T-cell (primary cell): ENCODE data around the gene GRID2. TPM values are rescaled to one million over a fixed set of nuclear protein-coding genes. Genes with fewer than 3 reads are reported as not detected.

Source experiments
- ATAC-seq, 4 experiments: fragments of 200-7000 bp in 3 of 4; fragments of 150-1000 bp in 1 of 4; cut with Tn5 transposase; replicated peaks in 1 of 4; 1 replicate in 3 of 4; 2 replicates in 1 of 4; pipeline ENCODE4 v1.10.0; 2021; ENCODE audit warnings: moderate library complexity in 3 of 4, mild to moderate bottlenecking in 2 of 4, moderate number of reproducible peaks in 1 of 4
- CTCF ChIA-PET, 2 donors: fragments of 300-600 bp; sonication (Branson Sonifier 250); formaldehyde crosslinking; loops; one replicate each; lab custom pipeline; 2022; ENCODE audit warnings: antibody characterized with exemption in 2 of 2; lab: Charles Lee
- POLR2A ChIA-PET, 2 donors: fragments of 300-600 bp; sonication (Branson Sonifier 250); formaldehyde crosslinking; loops; one replicate each; lab custom pipeline; 2022; ENCODE audit warnings: antibody characterized with exemption in 2 of 2; lab: Charles Lee
- DNase-seq, 35 experiments: peaks; one replicate each; pipeline versions ENCODE4 v3.0.0 to v3.0.0-alpha.2; 2013 to 2023
- H3K27ac ChIP-seq: one replicate; pipeline ENCODE4 v1.5.1; 2013; ENCODE audit warnings: low read length
- H3K27me3 ChIP-seq, 2 experiments: replicated peaks in 1 of 2; 1 replicate in 1 of 2; 2 replicates in 1 of 2; pipeline versions ENCODE4 v1.6.1 to v1.7.0; 2013; ENCODE audit warnings: low read length in 1 of 2, mixed read lengths in 1 of 2; ENCODE audit not compliant: control insufficient read depth in 2 of 2, insufficient read depth in 2 of 2; ENCODE audit errors: extremely low read depth in 1 of 2
- H3K36me3 ChIP-seq, 2 donors: 1 replicate in 1 of 2; 2 replicates in 1 of 2; pipeline versions ENCODE4 v1.6.1 to v1.7.0; 2013; ENCODE audit warnings: low read length in 1 of 2; ENCODE audit not compliant: control insufficient read depth in 2 of 2, insufficient read depth in 1 of 2; ENCODE audit errors: extremely low read depth in 1 of 2
- H3K4me1 ChIP-seq, 2 experiments: 1 replicate in 1 of 2; 2 replicates in 1 of 2; pipeline versions ENCODE4 v1.6.1 to v1.7.0; 2013; ENCODE audit warnings: low read length in 2 of 2, mixed read lengths in 1 of 2; ENCODE audit not compliant: insufficient read depth in 2 of 2, control insufficient read depth in 1 of 2; ENCODE audit errors: extremely low read depth in 1 of 2
- H3K4me3 ChIP-seq, 2 donors: 1 replicate in 1 of 2; 2 replicates in 1 of 2; pipeline versions ENCODE4 v1.5.1 to v1.7.0; 2013; ENCODE audit warnings: mild to moderate bottlenecking in 2 of 2, low read length in 1 of 2, moderate library complexity in 1 of 2; ENCODE audit not compliant: control insufficient read depth in 1 of 2; ENCODE audit errors: extremely low read depth in 1 of 2
- H3K9me3 ChIP-seq: 2 replicates; pipeline ENCODE4 v1.7.0; 2013
- H3K27ac Mint-ChIP-seq, 2 donors: one replicate each; pipeline ENCODE4 v1.8.0; 2020 to 2021; ENCODE audit warnings: mild to moderate bottlenecking in 2 of 2, mixed read lengths in 2 of 2
- H3K27me3 Mint-ChIP-seq, 2 donors: one replicate each; pipeline ENCODE4 v1.8.0; 2021 to 2022; ENCODE audit warnings: mixed read lengths in 2 of 2
- H3K36me3 Mint-ChIP-seq: one replicate; pipeline ENCODE4 v1.8.0; 2021; ENCODE audit warnings: mixed read lengths
- H3K4me1 Mint-ChIP-seq, 3 donors: one replicate each; pipeline ENCODE4 v1.8.0; 2020 to 2022; ENCODE audit warnings: mixed read lengths in 3 of 3, mild to moderate bottlenecking in 1 of 3
- H3K4me3 Mint-ChIP-seq, 3 donors: one replicate each; pipeline ENCODE4 v1.8.0; 2020 to 2022; ENCODE audit warnings: mild to moderate bottlenecking in 3 of 3, mixed read lengths in 3 of 3, moderate library complexity in 3 of 3
- H3K9me3 Mint-ChIP-seq, 3 donors: one replicate each; pipeline ENCODE4 v1.8.0; 2020 to 2022; ENCODE audit warnings: mixed read lengths in 3 of 3
- WGBS: methylation state at CpG from one replicate; pipeline ENCODE4 v1.1.5; 2013; ENCODE audit warnings: missing lambda C conversion rate; ENCODE audit not compliant: insufficient coverage; 5-methylcytosine and 5-hydroxymethylcytosine counted together
- total RNA-seq, 35 experiments: library from RNA in 6 of 35; stranded (reverse) in 6 of 35; fragments of 120-200 nt in 1 of 35; gene quantifications; one replicate each; pipeline versions ENCODE4 v1.2.1 to v1.2.4 and lab custom pipeline; 2013 to 2026

The GRID2 gene
- total RNA-seq, 5 donors from 2014 or later (not counting 1 experiment from before 2014, with no cell fraction given), result 0.13 to 0.18 TPM; not detected in 3

- H3K36me3 ChIP-seq, result no peaks in the 10 kb centered on the region
- no peaks in the 10 kb centered on the region for H3K36me3 Mint-ChIP-seq
- ChIA-PET CTCF (no interaction called here), POLR2A (no interaction called here)
- ATAC-seq (no peak), DNase-seq (no peak)
- H3K4me3 ChIP-seq, result no peak overlapping the region
- H3K4me1 ChIP-seq, result no peaks in the 10 kb centered on the region
- H3K4me3 Mint-ChIP-seq, result no peak overlapping the region
- H3K9me3 Mint-ChIP-seq, result peaks cover 6 to 17% (median 11%) of the 10 kb centered on the region in 3 donors
- no peaks in the 10 kb centered on the region for H3K9me3 ChIP-seq
- H3K4me1 Mint-ChIP-seq, result no peaks in the 10 kb centered on the region
- no peaks in the 10 kb centered on the region for H3K27me3 ChIP-seq
- H3K27ac Mint-ChIP-seq, result no peak overlapping the region
- no CpG with 5 or more reads among the region's 2 CpGs for WGBS
- H3K27ac ChIP-seq, result no peak overlapping the region
- no peaks in the 10 kb centered on the region for H3K27me3 Mint-ChIP-seq
Observed at GRCh38 chr4:93217431-93217830, 913.7 kb downstream of the GRID2 start.

GRCh38 chr4:93221771-93222170 lies 918.0 kb downstream of the GRID2 start:
- ChIA-PET CTCF (no interaction called here), POLR2A (no interaction called here)
- 54% methylated on average over 4 of the region's 8 CpGs for WGBS
- Histone ChIP-seq H3K9me3 (no peaks in the 10 kb centered on the region), H3K36me3 (no peaks in the 10 kb centered on the region), H3K4me1 (no peaks in the 10 kb centered on the region), H3K27me3 (no peaks in the 10 kb centered on the region), H3K27ac (no peak overlapping the region), H3K4me3 (no peak overlapping the region)
- no peak for ATAC-seq
- Mint-ChIP-seq H3K4me3 (no peak overlapping the region), H3K27ac (no peak overlapping the region), H3K4me1 (no peaks in the 10 kb centered on the region), H3K36me3 (no peaks in the 10 kb centered on the region), H3K9me3 (peaks cover 9 to 28% (median 24%) of the 10 kb centered on the region in 3 donors), H3K27me3 (no peaks in the 10 kb centered on the region)
- no peak for DNase-seq

GRCh38 chr4:93228021-93228420 lies 924.3 kb downstream of the GRID2 start:
- Histone ChIP-seq H3K27ac (no peak overlapping the region), H3K9me3 (no peaks in the 10 kb centered on the region), H3K27me3 (no peaks in the 10 kb centered on the region), H3K4me3 (no peak overlapping the region), H3K36me3 (no peaks in the 10 kb centered on the region), H3K4me1 (no peaks in the 10 kb centered on the region)
- Mint-ChIP-seq H3K9me3 (peaks cover 8 to 19% (median 8%) of the 10 kb centered on the region in 3 donors), H3K27ac (no peak overlapping the region), H3K36me3 (no peaks in the 10 kb centered on the region), H3K4me1 (no peaks in the 10 kb centered on the region), H3K27me3 (no peaks in the 10 kb centered on the region), H3K4me3 (no peak overlapping the region)
- no peak for ATAC-seq
- no peak for DNase-seq
- WGBS, result 67% methylated on average over 1 of the region's 3 CpGs
- CTCF ChIA-PET, result no interaction called here
- POLR2A ChIA-PET, result no interaction called here

GRCh38 chr4:93232883-93233282 lies 929.1 kb downstream of the GRID2 start:
- Histone ChIP-seq H3K36me3 (no peaks in the 10 kb centered on the region), H3K9me3 (no peaks in the 10 kb centered on the region), H3K27me3 (no peaks in the 10 kb centered on the region), H3K4me1 (no peaks in the 10 kb centered on the region), H3K4me3 (no peak overlapping the region), H3K27ac (no peak overlapping the region)
- Mint-ChIP-seq H3K27me3 (no peaks in the 10 kb centered on the region), H3K27ac (no peak overlapping the region), H3K9me3 (peaks cover 4 to 13% (median 7%) of the 10 kb centered on the region in 3 donors), H3K36me3 (no peaks in the 10 kb centered on the region), H3K4me3 (no peak overlapping the region), H3K4me1 (no peaks in the 10 kb centered on the region)
- no peak for ATAC-seq
- WGBS, result 27% methylated on average over 1 of the region's 2 CpGs
- no peak for DNase-seq
- ChIA-PET CTCF (no interaction called here), POLR2A (no interaction called here)

- Mint-ChIP-seq H3K36me3 (no peaks in the 10 kb centered on the region), H3K4me1 (no peaks in the 10 kb centered on the region), H3K4me3 (no peak overlapping the region), H3K9me3 (peaks cover 5 to 9% (median 7%) of the 10 kb centered on the region in 3 donors), H3K27me3 (no peaks in the 10 kb centered on the region), H3K27ac (no peak overlapping the region)
- Histone ChIP-seq H3K27ac (no peak overlapping the region), H3K4me3 (no peak overlapping the region), H3K36me3 (no peaks in the 10 kb centered on the region), H3K4me1 (no peaks in the 10 kb centered on the region), H3K27me3 (no peaks in the 10 kb centered on the region), H3K9me3 (no peaks in the 10 kb centered on the region)
- POLR2A ChIA-PET, result no interaction called here
- ATAC-seq, result no peak
- CTCF ChIA-PET, result no interaction called here
- no peak for DNase-seq
- no CpG with 5 or more reads among the region's 2 CpGs for WGBS
Observed at GRCh38 chr4:93237521-93237920, 933.8 kb downstream of the GRID2 start.

- no peaks in the 10 kb centered on the region for H3K9me3 ChIP-seq
- no peak overlapping the region for H3K4me3 ChIP-seq
- no peaks in the 10 kb centered on the region for H3K27me3 Mint-ChIP-seq
- no peaks in the 10 kb centered on the region for H3K27me3 ChIP-seq
- H3K36me3 ChIP-seq, result no peaks in the 10 kb centered on the region
- no peak overlapping the region for H3K27ac ChIP-seq
- H3K36me3 Mint-ChIP-seq, result no peaks in the 10 kb centered on the region
- H3K27ac Mint-ChIP-seq, result no peak overlapping the region
- ChIA-PET CTCF (no interaction called here), POLR2A (no interaction called here)
- no peaks in the 10 kb centered on the region for H3K4me1 ChIP-seq
- no peaks in the 10 kb centered on the region for H3K4me1 Mint-ChIP-seq
- ATAC-seq (no peak), DNase-seq (no peak)
- no peak overlapping the region for H3K4me3 Mint-ChIP-seq
- WGBS, result no CpG with 5 or more reads among the region's 2 CpGs
- peaks cover 0 to 4% (median 4%) of the 10 kb centered on the region in 3 donors for H3K9me3 Mint-ChIP-seq
Observed at GRCh38 chr4:93243262-93243661, 939.5 kb downstream of the GRID2 start.

GRCh38 chr4:93261207-93261606 lies 957.4 kb downstream of the GRID2 start:
- CTCF ChIA-PET, result no interaction called here
- DNase-seq (no peak), ATAC-seq (no peak)
- no peak overlapping the region for H3K27ac ChIP-seq
- WGBS, result no CpG with 5 or more reads among the region's 3 CpGs
- Mint-ChIP-seq H3K4me3 (no peak overlapping the region), H3K27me3 (no peaks in the 10 kb centered on the region), H3K9me3 (peaks cover 5 to 6% (median 6%) of the 10 kb centered on the region in 3 donors), H3K27ac (no peak overlapping the region), H3K4me1 (no peaks in the 10 kb centered on the region), H3K36me3 (no peaks in the 10 kb centered on the region)
- no peaks in the 10 kb centered on the region for H3K36me3 ChIP-seq
- H3K4me3 ChIP-seq, result no peak overlapping the region
- POLR2A ChIA-PET, result no interaction called here
- no peaks in the 10 kb centered on the region for H3K4me1 ChIP-seq
- no peaks in the 10 kb centered on the region for H3K9me3 ChIP-seq
- H3K27me3 ChIP-seq, result no peaks in the 10 kb centered on the region
